G401 (cell line): ENCODE results near the gene CEP72. TPM values are rescaled to one million over a fixed set of nuclear protein-coding genes. Genes with fewer than 3 reads are reported as not detected.

ENCODE experiments used
- DNase-seq: peaks from one replicate; pipeline ENCODE4 v3.0.0-alpha.2; 2015; ENCODE audit warnings: low spot score
- in situ Hi-C: cut with HindIII; loops from 2 replicates; pipeline ENCODE4 v1.10.0; 2016; ENCODE audit warnings: low sequenced_read_pairs, mixed read lengths
- total RNA-seq: library from RNA; depleted of rRNA; stranded (reverse); fragments of >200 nt; shearing (Covaris generic); gene quantifications from 2 replicates; pipeline ENCODE4 v1.2.3, GENCODE V29; 2014

Gene CEP72
- total RNA-seq, 1 experiment from 2014 or later, result 13.9 TPM

DNA sequence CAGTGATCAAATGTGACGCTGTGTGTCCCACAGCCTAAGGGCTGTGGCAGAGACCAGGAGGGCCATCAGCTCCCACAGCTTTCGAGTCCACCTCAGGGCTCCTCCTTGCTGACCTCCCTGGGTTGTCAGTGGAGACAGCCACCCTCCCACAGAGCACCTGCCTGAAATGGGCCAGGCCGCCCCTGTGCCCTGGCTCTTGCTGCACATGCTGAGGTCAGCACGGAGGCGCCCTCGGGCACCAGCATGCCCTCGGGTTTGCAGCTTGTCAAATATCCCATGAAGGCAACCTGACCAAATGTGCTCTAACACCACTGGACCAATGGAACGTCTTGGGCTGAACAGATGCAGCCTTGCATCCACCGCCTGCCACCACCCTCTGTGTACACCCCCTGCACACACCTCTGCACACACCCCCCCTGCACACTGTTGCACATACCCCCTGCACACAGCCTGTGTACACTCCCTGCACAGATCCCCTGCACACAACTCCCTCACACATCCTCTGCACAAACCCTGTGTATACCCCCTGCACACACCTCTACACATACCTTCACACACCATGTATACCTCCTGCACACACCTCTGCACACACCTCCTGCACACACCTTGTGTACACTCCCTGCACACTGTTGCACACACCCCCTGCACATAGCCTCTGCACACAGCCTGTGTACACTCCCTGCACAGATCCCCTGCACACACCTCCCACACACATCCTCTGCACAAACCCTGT, 2.0 kb upstream of the CEP72 start:
- DNase-seq, result no peak
- in situ Hi-C loops, result no loop called here

DNA sequence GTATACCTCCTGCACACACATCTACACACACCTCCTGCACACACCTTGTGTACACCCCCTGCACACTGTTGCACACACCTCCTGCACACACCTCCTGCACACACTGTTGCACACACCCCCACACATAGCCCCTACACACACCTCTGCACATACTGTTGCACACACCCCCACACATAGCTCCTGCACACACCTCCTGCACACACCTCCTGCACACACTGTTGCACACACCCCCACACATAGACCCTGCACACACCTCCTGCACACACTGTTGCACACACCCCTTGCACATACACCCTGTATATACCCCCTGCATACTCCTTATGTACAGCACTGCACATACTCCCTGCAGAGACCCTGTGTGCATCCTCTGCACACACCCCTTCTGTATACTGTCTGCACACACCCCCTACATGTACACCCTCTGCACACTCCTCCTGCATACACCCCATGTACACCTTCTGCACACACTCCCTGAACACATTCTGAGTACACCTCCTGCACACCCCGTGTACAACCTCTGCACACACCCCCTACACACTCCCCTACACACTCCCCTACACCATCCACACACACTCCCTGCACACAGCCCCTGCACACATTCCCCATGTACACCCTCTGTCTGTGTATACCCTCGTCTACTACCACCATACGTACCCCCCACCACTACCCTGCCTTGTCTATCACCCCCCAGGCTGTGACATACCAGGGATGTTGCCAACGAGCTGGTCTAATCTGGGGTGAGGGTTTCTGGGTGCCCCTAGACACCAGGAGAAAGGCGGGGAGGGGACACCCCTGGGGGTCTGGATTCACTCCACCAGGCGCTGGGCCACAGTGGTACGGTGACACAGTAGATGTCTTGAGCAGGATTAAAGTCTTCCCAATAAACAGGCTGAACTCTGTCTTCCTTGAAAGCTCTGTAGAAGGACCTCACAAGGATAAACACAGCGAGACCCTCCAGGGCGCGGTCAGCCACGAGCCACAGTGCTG, 1.1 kb upstream of the CEP72 start:
- no peak for DNase-seq
- in situ Hi-C loops, result no loop called here

DNA sequence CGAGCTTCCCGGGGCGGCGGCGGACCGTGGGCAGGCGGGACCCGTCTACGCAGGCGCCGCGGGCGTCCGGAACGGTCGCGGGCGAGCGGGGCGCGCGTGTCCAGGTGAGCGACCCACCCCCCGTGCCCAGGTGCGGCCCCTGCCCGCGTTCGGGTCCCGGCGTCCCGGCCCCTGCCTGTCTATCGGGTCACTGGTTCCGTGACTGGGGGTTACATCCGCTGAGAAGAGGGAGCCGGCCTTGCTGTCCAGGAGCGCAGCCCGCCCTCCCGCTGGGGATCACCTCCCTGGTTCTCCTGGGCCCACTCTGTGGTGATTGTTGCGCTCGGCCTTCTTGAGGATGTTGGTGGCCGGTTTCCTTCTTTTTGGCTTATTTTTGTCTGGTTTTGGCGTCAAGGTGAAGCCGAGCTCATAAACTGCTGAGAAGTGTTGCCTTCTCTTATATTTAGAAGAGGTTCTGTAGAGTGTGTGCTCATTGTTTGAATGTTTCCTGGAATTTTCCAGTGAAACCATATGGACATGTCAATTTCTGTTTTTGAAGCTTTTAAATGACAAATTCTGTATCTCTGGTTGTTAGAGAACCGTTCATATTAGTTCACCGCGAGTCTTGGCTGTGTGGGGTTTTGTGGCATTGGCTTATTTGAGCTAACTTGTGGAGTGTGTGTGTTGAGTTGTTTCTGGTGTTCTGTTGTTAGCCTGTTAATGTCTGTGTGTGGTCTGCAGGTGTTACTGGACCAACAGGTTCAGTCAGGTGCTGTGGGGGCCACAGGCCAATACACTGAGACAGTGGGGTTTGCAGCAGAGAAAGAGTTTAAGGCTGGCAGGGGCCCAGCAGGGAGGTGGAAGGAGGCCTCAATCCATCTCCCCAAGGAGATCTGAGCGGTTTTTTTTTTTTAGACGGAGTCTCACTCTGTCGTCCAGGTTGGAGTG, 621 bp downstream of the CEP72 start:
- DNase-seq, result no peak
- in situ Hi-C loops, result no loop called here

DNA sequence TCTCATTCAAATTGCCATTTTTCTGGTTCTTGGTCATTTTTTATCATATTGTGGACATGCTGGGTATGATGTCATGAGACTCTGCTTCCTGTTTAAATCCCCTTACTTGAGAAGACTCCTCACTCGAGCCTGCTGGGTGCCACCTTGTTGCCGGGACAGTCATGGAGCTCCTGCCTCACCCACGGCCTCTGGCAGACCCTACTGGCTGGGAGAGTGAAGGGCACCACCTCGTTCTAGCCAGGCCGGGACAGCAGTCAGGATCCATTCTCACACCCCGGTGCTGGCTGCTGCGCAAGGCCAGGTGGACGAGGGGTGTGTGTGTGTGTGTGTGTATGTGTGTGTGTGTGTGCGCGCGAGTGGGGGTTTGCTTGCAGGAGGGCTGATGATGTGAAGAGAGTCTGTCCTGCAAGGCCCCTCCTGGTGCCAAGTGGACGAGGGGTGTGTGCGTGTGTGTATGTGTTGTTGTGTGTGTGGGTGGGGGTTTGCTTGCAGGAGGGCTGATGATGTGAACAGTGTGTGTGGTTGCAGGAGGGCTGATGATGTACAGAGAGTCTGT, 4.4 kb downstream of the CEP72 start:
- in situ Hi-C loops, result no loop called here
- no peak for DNase-seq

DNA sequence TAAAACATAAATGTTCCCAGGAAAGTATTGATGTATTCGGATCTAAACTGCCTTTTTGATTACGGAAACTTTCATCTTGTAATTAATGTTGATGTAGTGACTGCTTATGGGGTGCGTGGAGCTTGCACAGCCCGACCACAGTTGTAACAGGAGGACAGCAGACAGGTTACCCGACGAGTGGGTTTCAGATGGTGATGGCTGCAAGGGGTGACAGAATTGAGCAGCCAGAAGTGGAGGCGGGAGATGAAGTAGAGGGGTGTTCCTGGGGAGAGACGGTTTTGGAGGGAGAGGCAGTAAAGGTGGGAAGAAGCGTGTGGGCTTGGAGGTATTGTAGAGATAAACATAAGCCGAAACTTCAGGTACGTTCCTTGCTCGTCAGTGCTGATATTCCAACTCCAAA, 5.8 kb downstream of the CEP72 start:
- no peak for DNase-seq
- in situ Hi-C loops, result no loop called here

DNA sequence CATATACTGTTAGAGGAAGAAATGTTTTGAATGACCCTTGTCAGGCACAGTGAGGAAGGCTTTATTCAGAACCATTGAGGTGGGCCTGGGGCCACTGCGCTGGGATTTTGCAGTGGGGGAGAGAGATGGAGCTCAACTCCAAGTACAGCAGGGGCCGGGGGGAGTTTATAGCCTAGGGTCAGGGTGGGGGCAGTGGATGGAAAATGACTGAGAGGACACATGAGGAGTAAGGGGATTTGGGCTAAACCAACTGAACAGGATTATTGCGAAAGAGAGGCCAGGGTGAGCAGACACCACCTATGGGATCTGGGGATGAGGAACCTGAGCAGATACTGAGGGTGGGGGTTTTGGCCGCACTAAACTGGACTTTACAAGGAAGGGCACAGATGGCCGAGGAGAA, 6.3 kb downstream of the CEP72 start:
- no peak for DNase-seq
- in situ Hi-C loops, result no loop called here

DNA sequence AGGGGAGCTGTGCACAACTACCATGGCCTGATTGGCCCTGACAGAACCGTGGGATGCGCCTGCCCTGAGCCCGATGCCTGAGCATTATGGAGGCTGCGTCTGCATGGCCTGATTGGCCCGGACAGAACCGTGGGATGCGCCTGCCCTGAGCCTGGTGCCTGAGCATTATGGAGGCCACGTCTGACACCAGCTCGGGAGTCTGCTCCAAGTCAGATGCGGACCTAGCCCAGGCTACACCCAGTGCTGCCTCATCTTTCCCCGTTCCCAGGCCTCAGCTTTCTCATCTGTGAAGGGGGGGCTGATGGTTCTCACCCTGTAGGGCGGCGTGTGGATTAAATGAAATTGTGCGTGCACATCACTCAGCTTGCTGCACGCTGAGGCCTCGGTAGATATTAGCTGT, 7.3 kb downstream of the CEP72 start:
- in situ Hi-C loops, result no loop called here
- no peak for DNase-seq

DNA sequence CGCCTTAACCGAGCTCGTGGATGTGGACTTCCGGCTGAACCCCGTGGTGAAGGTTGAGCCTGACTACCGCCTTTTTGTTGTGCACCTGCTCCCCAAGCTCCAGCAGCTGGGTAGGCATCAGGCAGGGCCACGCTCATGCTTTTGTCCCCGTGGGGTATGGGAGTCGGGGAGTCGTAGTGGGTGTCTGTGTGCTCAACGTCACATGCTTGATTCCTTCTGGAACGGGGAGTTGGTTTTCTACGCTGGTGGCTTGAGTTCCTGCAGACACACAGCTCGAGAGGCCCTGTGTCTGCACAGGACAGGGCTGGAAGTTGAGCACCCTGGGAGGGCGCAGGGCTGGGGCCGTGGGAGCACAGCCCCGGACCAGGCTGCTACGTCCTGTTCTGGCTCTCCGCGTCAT, 8.0 kb downstream of the CEP72 start:
- DNase-seq, result no peak
- in situ Hi-C loops, result no loop called here

DNA sequence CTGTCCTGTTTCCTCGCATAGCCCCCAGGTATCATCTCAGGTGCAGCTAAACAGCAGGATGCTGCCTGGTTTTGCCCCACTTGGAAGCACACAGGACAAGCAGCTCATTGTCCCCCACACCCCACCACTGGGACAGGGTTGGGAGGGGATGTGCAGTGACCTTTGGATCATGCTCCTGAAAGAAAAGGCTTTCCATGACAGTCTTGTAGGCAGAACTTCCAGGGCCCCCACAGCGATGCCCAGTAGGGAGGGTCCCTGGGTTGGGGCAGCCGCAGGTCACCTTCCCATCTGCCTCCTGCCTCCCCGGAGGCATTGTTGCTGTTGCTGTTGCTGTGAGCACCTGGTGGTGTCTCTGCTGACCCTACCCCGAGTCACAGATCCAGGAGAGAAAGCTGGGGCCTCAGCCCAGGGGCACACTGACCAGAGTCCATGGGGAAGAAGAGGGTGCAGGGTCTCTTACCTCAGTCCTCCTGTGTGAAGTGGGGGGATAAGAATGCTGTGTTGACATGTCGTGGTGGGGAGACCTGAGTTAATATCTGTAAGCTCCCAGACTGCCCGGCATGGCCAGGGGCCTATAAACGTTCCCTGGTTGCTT, 8.5 kb downstream of the CEP72 start:
- in situ Hi-C loops, result no loop called here
- no peak for DNase-seq

DNA sequence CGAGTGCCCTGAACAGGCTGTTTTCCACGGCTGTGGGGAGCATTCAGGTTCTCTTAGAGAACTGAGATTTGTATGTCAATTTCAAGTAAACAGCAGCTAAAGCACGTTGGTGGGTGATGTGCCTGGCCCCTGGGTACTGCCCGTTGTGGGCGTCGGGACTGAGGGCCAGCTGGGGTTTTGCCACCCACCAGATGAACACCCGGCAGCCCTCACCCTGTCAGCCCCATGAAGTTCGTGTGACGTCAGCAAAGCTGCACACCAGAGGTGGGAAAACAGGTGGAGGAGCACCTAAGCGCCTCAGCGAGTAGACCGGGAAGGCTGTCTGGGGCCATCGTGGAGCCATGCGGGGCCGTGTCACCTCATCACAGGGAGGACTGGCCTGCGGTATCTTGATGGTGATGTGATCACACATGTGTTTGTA, 9.2 kb downstream of the CEP72 start:
- DNase-seq, result no peak
- in situ Hi-C loops, result no loop called here

DNA sequence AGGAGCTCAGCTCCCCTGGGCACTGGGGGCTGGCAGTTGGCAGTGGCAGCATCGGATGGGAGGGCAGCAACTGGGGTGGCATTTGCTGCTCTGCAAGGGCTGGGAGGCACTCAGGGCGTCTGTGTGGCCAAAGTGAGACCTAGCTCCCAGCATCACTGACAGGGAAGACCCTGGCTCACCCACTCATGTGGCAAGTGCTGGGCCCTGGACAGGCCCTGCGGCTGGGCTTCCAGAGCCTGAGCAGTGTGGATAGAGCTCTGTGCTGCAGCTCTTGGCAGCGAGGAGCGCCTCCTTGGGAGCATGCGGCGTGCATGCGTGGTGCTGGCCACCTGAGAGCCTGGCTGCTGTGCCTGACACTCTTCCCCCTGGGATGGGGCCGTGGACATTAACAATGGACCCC, 10.2 kb downstream of the CEP72 start:
- in situ Hi-C loops, result no loop called here
- DNase-seq, result no peak

DNA sequence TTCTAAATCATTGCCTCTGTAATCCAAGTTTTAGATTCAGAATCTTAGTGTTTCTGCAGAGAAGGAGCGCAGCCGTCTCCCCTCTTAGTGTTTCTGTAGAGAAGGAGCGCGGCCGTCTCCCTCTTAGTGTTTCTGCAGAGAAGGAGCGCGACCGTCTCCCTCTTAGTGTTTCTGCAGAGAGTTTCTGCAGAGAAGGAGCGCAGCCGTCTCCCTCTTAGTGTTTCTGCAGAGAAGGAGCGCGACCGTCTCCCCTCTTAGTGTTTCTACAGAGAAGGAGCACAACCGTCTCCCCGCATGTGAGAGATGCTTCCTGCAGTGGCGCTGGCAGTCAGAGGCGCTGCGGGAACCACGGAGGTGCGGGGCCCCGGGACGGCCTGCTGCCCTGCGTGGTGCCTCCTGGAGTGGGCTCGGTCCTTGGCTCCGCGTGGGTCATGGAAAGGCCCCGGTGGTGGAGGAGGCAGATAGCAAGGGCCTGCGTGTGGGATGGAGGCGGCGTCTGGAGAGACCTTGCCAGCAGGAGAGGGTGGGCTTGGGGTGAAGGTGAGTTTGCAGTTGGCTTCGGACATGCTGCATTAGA, 10.9 kb downstream of the CEP72 start:
- in situ Hi-C loops, result no loop called here
- no peak for DNase-seq

DNA sequence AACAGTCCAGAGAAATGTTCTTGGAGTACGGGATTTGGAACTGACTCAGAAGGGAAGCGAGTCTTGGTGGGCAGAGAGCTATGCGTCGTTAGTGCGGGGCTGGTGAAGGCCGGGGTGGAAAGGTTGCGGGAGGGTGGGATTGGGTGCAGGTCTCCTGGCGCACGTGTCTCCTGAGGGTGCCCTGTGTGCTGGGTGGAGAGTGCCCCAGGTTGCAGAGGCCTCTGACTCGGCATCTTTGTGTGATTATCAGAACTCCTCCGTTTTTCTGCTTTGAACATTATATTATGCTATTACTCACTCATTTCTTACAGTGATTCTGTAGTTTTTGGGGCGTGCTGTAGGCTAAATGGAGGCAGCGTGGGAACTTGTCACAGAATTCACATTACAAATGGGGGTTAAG, 11.4 kb downstream of the CEP72 start:
- in situ Hi-C loops, result no loop called here
- no peak for DNase-seq

DNA sequence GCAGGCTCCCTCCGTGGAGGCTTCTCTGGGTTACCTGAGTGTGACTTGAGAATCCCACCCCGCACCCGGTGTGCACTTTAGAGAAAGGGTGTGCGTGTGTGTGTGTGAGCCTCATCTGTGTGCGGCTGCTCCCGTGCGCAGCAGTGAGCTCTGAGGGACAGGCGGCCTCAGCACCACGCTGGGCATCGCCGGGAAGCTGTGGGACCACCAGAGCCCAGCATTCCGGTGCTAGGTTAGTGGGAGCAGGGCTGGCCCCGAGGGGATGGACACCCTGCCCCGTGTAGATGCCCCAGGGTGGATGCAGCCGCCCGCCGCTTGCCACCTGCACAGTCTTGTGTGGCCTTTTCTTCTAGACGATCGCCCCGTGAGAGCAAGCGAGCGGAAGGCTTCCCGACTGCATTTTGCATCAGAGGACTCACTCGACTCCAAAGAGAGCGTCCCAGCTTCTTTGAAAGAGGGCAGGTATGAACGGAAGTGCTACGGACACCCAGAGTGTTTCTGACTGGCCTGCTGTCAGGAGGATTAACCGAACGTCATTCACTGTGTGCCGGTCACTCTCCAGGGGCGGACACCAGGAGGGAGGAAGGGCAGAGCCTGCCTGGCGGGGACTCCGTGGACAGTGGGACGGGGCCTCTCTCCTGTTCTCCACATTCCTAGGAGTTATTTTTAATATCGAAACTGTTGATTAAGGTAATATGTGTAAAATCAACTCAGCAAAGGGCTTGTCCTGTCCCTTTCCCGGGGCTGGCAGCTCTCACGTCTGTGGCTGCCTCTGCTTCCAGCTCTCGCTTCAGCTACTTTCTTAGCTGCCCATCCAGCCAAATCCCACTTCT, 12.2 kb downstream of the CEP72 start:
- no peak for DNase-seq
- in situ Hi-C loops, result no loop called here

DNA sequence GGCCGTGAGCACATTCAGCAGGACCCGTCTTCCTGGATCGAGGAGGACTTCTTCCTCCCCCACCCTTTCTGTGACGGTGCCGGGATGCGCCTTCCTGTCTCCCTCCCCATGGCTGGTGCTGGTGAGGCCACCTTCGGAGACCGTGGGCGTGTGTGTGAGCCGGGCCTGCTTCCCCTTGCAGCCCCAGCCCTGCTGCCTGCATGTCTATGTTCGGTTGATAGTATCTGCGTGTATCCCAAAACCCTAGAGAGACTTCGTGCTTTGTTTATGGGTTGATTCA, 12.8 kb downstream of the CEP72 start:
- DNase-seq, result no peak
- in situ Hi-C loops, result no loop called here

DNA sequence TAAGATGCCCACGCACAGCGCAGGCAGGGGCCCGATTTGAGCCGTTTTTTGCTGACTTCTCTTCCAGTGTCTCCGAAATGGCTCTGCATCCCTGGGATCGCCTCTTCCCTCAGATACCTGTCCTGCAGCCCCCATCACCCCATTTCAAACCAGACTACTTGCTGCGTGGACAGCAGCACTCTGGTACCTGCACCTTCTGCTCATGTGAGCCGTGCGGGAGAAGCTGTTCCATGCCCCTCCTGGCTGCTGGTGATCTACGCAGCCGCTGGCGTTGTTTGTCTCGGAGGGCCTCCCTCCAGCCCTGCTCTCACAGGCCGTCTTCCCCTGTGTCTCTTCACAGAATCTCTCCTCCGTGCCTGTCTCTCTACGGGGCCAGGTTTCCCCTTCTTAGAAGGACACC, 13.4 kb downstream of the CEP72 start:
- DNase-seq, result no peak
- in situ Hi-C loops, result no loop called here

DNA sequence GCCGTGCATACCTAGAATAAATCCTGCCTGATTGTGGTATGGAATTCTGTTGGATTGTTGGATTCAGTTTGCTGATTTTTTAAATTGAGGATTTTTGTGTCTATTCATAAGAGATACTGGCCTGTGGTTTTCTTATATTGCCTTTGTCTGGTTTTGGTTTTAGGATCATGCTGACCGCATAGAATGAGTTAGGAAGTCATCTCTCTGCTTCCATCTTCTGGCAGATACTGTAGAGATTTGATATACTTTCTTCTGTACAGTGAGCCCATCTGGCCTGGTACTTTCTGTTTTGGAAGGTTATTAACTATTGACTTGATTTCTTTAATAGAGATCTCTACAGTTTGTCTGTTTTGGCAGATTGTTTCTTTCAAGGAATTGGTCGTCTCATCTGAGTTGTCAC, 14.7 kb downstream of the CEP72 start:
- no peak for DNase-seq
- in situ Hi-C loops, result no loop called here

DNA sequence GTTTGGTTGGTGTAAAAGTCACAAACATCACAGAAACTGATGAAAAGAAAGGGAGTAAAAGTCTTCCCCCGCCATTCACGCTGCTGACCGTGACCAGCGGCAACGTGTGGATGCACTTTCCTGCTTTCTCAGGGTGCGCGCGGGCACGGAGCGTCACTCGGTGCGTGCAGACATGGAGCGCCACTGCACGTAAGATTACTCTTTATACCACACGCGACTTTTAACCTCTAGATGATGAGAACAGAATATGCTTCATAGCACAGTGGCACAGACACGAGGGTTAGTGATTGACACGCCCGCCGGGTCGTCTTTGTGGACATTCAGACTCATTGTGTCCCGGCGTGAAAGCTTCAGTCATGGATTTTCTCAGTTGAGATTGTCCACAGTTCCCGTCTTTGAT, 15.7 kb downstream of the CEP72 start:
- DNase-seq, result no peak
- in situ Hi-C loops, result no loop called here
